ENCODE results near the gene ZNF79. TPM values are rescaled to one million over a fixed set of nuclear protein-coding genes. Genes with fewer than 3 reads are reported as not detected.
"Not testable (repeated sequence)": the region's sequence is repeated elsewhere in the genome, so short reads cannot be mapped to it uniquely, and the experiment has no call there.

The ZNF79 gene
- total RNA-seq, 1 donor from 2014 or later, result 10.1 TPM

DNA sequence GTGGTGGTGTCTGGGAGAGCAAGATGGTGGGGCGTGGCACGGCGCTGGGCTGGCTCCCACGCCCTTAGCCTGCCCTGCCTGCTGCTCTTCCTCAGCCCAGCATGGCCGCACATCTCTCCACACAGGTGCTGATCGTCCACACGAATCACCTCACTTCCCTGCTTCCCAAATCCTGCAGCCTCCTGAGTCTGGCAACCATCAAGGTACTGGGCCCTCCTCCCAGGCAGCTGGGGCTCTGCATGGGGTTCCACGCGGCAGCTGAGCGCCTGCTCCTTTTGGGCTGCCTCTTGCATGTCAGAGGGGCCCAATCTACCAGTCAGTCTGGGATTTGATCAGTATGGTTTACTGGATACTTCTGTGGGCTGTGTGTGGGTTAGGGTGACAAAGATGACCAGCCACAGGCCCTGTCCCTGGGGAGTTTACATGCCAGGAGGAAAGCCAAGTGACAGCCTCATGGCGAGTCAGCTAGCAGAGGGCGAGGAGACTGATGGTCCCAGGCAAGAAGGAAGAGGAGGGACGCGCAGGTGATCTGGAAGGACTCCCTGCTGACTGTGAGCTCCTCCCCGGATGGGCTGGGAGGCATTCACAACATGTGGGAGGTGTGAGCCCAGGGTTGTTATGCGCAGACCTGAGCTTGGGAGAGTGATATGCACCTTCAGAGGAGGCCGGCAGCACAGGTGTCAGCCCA is 33.2 kb downstream of the ZNF79 start:
- peak; percentile 17 for DNase-seq

DNA sequence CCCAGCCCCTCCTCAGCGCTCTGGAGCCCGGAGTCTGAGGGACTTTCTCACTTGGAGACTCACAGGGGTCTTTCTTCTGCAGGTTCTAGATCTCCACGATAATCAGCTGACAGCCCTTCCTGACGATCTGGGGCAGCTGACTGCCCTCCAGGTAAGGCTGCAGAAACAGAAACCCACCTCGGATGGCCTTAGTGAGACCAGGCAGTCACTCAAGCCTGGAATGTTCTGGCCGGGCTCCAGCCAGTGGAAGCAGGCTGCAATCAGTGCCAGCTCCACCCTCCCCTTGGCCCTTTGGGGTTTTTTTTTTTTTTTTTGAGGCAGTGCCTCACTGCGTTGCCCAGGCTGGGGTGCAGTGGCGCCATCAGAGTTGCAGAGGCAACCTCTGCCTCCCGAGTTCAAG is 34.7 kb downstream of the ZNF79 start:
- DNase-seq, result peak; percentile 14

DNA sequence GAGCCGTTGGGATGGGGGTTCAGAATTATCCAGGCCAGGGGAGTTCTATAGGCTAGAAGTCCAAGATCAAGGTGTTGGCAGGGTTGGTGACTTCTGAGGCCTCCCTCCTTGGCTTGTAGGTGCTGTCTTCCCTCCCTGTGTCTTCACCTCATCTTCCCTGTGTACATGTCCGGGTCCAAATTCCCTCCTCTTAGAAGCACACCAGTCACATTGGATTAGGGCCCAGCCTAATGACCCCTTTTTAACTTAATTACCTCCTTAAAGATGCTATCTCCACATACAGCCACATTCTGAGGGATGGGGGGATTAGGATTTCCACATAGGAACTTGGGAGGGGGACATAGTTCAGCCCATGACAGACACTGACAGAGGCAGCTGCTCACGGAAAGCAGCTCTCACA is 39.2 kb downstream of the ZNF79 start:
- DNase-seq, result no peak

DNA sequence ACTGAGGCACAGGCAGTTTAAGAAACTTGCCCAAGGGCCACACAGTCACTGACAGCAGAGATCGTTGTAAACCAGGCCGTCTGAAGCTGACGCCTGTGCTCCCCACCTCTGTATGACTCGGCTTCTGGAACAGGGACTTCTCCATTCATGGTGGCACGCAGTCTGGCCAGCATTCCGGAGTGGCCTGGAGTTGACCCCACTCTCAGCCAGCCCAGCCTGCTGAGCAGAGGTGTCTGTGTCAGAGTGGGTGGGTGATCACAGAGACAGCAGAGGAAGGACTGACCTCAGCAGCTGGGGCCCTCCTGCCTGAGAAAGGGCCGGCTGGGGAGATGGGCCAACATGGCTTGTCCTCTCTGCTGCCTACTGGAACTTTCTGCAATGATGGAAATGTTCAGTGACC is 39.7 kb downstream of the ZNF79 start:
- DNase-seq, result no peak

DNA sequence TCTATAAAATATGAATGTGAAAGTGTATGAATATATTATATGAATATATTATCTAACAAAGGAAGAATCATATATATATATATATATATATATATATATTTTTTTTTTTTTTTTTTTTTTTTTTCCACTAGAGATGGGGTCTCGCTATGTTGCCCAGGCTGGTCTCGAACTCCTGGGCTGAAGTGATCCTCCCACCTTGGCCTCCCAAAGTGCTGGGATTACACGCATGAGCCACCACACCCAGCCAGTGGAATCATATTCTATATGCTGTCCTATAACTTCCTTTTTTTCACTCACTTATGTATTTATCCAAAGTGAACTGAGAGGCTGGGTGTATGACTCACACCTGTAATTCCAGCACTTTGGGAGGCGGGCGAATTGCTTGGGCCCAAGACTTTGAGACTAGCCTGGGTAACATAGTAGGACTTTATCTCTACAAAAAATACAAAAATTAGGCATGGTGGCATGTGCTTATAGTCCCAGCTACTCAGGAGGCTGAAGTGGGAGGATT is 42.3 kb downstream of the ZNF79 start:
- not testable (repeated sequence) for DNase-seq

DNA sequence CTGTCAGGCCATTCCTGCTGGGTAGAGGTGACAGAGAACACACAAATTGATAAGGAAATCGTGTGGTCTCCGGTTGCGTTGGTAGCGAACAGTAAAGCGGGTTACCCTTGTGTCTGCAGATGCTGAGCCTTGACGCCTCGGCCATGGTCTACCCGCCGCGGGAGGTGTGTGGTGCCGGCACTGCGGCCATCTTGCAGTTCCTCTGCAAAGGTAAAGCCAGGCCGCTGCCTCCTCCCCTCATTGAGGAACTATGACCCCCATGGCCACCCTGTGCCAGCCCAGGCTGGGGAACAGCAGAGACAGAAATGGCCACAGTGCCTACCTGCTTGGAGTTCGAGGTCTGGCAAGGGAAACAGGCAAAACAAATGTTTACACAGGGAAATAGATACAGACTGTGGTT is 43.4 kb downstream of the ZNF79 start:
- no peak for DNase-seq

DNA sequence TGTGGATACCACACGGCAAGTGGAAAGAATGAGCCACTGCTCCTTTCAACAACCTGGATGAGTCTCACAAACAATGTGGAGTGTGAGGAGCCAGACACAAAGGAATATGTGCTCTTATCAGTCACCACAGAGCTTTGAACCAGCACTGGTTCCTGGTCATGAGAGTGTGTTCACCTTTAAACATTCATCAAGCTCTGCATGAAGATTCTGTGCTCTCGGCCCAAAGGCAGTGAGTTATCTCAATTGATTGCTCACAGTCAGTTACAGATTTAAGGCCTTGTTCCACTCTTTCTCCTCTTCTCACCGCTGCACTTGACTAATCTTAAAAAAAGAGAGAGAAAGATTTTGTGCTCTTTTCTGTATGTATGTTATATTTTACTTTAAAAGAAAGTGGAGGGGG is 46.5 kb downstream of the ZNF79 start:
- DNase-seq, result no peak

DNA sequence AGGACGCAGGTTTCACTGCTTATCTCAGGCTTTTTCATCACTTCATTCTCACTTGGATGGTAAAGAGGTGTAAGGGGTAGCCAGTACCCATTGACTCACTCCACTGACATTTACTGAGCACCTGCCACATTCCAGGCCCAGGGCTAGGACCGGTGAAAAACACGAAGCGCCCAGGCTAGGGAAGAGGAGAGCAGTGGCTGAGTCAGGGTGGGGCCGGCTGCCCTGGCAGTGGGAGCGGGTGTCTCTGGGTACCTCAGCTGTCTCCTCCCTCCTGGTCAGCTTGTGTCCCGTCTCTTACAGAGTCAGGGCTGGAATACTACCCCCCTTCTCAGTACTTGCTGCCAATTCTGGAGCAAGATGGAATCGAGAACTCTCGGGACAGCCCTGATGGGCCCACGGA is 49.3 kb downstream of the ZNF79 start:
- DNase-seq, result no peak

DNA sequence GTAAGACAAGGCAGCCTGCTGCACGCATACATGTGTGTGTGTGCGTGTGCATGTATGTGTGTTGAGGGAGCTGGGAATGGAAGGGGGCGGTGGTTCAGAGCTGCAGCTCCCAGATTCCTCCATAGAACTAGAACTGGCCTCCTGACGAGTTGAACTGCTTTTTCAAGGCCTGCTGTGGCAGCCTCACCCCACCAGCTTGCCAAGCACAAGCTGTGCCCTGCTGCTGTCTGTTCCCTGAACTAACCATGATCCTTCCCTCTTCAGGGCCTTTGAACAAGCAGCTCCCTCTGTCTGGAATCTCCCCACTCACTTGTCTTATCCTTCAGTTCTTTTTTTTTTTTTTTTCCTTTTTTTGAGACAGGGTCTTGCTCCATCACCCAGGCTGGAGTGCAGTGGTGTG is 49.8 kb downstream of the ZNF79 start:
- no peak for DNase-seq

DNA sequence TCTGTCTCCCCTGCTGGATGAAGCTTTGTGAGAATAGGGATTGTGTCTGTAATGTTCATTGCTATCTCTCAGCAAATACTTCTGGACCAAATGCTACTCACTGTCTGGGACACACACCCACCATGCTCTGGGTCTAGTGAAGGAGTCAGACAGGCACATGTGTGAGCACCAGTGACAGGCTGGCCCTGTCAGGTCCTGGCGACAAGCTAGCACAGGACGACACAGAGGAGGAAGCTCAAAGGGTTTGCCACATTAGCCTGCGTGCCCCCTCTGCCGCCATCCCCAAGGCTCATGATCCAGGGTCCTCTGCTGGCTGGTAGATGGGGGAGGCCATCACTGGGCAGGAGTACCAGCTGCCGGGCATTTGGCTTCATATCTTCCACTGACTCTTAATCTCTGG is 50.4 kb downstream of the ZNF79 start:
- no peak for DNase-seq

DNA sequence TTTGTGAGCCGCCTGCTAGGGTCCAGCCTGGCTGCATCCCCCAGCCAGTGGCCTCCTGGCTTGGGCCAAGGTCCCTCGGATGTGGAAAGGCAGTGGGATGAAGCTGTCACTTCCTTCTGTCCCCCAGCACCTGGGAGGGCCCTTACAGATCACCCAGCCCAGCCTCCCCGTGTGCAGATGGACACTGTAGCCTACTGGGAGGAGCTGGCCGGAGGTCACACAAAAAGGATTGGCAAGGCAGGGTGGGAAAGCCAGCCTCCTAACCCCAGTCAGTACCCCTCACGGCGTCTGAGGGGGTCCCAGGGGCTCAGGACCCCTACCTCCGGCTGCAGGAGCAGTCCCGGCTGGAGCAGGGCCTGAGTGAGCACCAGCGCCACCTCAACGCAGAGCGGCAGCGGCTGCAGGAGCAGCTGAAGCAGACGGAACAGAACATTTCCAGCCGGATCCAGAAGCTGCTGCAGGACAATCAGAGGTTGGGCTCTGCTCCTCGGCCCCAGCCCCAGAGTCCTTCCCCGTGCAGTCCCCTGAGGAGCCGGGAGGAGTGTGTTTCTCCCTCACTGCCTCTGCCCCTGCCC is 55.4 kb downstream of the ZNF79 start:
- DNase-seq, result no peak

DNA sequence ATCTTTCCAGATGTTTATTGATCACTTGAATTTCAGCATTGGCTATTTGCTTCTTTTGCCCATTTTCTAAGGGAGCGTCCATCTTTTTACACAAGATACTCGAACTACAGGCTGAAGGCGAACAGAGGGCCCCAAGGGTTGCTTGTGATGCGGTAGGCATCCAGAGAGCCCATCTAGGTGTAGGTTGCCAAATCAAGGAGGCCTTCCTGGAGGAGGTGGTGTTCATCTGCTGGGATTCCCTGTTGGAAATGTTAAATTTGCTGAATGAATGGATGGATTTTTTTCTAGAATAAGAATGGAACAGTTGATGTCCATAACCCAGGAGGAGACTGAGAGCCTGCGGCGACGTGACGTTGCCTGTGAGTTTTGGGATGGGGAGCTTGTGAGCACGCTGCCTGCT is 58.5 kb downstream of the ZNF79 start:
- DNase-seq, result no peak

DNA sequence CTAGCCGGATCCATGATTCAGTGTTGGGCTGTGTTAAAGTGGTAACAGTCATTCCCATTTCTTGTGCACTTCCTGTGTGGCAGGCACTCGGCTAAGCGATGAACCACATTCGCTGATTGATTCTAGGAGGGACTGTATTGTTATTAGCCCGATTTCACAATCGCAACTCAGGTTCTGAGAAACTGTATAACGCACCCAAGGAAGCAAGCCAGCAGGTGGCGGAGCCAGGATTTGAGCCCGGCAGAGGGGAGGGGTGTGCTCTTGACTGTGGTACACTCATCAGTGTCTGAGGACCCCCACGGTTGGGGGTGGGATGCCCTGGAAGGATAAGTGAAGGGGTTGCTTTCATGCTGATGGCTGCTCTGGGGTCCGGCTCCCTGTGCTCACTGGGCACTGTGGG is 61.8 kb downstream of the ZNF79 start:
- DNase-seq, result no peak

DNA sequence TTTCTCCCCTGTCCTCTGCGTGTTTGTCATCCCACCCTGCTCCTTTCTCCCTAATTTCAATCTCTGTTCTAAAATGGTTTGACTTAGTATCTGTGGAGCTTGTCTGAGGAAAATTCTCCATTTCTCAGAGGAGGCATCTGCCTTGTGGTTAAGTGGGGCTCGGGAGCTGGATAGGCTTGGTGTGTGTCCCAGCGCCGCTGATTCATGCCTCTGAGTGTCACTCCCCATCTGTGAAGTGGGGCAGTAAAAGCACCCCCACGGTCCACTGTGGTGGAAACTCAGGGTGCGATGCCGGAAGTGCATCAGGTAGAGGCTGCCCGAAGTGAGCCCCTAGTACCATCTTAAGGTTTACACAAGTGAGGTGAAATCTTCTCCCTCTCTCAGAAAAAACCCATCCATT is 64.8 kb downstream of the ZNF79 start:
- DNase-seq, result no peak

DNA sequence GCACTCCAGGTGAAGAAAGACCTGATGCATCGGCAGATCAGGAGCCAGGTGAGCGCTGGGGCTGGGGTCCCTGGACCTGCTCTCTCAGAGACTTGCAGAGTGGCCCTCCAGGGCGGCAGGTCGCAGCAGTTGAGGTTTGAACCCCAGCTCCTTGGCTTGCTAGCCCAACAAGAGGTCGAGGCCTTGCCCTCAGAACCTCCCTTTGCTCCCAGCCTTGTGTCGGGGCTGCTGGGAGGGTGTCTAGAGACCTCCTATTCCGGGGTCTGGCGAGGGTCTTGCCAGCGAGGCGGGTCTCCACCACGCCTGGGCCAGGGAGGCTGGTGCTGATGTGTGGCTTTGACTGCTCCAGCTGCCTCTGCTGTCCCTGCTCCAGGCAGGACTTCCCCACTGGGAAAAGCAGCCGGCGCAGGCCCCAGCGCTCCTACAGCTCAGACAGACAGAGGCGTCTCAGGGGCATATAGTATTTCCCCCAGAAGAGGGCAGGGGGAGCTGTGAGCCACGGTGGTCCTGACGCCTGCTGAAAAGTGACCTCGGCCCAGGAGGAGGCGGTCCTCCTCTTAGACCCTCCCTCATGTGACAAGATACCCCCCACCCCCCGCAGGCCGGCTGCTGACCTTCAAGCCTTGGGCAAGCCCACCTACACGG is 65.4 kb downstream of the ZNF79 start:
- DNase-seq, result peak; percentile 35

DNA sequence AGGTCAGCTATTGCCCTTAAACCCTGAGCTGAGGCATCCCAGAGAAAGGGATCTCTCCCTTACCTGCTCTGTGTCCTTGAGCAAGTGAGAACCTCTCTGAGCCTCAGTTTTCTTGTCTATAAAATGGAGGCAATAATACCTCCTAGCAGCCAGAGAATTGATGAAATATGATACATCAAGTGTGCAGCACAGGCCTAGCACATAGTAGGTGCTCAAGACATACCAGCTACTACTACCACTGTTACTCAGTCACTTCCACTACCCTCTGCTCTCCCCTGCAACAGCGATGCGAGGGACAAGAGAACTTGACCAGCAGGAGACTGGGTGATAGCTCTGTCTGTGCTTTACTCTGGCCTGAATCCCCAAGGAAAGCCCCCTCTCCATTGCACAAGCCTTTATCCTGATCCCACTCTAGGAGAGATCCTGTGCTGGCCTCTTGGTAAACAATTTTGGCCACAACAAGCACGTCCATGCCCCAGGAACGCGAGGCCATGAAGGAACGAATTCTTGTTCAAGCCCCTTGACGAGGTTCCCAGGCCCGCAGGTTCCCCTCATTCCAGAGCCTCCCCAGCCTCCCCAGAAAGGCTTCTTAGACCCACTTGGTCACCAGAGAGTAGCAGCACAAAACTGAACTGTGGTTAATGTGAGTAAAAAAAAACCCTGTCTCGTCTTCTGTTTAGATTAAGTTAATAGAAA is 66.5 kb downstream of the ZNF79 start:
- no peak for DNase-seq

DNA sequence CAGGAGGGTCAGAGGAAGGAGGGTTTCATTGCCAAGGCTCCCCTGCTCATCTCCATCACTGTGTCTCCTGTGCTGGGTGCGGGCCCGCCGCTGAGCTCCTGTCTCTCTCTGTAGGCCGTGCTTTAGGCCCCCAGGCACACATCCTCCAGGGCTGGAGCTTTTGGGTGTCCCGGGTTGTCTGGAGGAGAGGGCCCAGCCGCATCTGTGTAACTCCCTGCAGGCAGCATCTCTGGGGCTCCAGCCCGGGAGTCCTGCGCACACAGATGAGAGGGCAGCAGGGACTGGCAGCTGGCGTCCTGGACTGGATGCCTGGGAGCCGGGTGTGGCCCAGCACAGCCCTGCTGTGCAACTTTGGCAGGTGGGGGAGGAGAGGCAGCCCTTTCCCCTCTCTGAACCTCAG is 67.3 kb downstream of the ZNF79 start:
- peak; percentile 62 for DNase-seq

DNA sequence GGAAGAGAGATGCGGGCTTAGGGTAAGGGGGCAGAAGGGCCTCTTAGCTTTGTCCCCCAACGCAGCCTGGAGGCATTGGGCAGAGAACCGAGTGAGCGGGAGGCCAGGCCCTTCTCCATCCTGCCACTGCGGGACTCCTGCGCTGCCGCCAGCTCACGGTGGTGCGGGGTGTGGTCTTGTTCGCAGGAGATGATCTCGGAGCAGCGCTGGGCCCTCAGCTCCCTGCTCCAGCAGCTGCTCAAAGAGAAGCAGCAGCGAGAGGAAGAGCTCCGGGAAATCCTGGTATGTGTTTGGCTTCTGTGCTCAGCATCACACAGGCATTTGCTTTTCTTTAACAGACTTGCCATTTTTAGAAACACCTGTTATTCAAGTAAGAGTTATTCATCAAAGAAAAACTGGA is 68.4 kb downstream of the ZNF79 start:
- DNase-seq, result peak; percentile 43

DNA sequence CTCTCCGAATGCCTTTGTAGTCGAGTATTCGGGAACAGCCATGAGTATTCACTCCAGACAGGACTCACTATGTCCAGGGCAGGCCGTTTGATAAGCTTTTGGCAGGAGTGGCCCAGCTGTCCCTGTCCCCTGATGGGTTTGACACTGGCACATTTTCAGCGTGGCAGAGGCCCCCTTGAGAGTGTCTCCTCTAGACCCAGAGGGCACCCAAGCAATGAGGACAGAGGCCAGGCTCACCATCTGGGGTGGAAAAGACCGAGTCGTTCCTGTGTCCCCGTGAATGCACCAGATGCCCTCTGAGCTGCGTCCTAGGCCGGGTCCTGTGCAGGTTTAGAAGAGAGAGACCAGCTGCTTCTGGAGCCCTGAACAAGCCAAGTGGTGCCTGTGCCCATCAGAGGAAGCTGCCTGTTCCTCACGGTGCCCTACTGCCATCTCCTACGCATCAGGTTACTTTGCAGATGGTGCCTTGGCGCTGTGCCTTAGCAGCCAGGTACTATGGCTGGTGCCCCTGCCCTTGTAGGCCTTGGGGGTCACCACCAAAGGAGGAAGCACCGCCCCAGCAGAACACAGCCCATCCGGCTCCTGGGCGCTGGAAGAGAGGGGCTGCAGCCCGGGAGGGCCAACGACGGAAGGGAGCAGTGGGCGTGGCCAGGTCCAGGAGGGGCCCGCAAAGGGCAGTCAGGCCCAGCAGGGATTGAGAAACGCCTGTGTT is 69.6 kb downstream of the ZNF79 start:
- DNase-seq, result peak; percentile 16

DNA sequence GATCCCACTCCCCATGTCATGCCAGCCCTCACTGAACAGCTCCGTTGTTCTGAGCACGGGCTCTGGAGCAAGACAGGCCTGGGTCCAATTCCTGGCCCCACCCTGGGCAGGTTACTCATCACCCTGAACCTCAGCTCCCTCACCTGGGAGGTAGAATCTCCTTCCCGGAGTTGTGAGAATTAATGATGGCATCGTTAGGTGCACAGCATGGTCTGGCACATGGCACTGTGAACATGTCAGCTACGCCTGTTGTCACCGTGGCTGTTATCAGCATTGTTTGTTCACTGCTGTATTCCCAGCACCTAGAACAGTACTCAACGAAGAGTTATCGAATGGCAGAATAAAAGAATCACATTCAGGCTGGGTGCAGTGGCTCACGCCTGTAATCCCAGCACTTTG is 70.1 kb downstream of the ZNF79 start:
- DNase-seq, result no peak
